GM12878 (cell line): ENCODE measurements around the gene PFN4.

Experiments used
- DPF2 ChIP-seq: fragments of 450-650 bp; IDR thresholded peaks from 2 replicates; pipeline ENCODE4 v1.6.1; 2017; ENCODE audit warnings: mild to moderate bottlenecking
- EZH2 ChIP-seq: IDR thresholded peaks from 2 replicates; pipeline ENCODE4 v1.6.1; 2012; ENCODE audit warnings: low read depth, mild to moderate bottlenecking, control low read depth, inconsistent platforms, low read length, borderline replicate concordance; ENCODE audit not compliant: control insufficient read depth
- FOXM1 ChIP-seq: IDR thresholded peaks from 2 replicates; pipeline ENCODE4 v1.6.1; 2012; ENCODE audit warnings: low read depth, mild to moderate bottlenecking, inconsistent platforms, low read length, moderate library complexity
- JUND ChIP-seq: IDR thresholded peaks from 2 replicates; pipeline ENCODE4 v1.6.1; 2012; ENCODE audit warnings: low read depth, mild to moderate bottlenecking, low read length, improper control_type of control experiment, moderate library complexity
- NR2C1 ChIP-seq: fragments of 450-650 bp; IDR thresholded peaks from 2 replicates; pipeline ENCODE4 v1.6.1; 2017; ENCODE audit warnings: antibody characterized with exemption, mild to moderate bottlenecking, moderate library complexity
- RBBP5 ChIP-seq: fragments of 200-600 bp; sonication (generic); conservative IDR thresholded peaks from 2 replicates; pipeline ENCODE4 v1.6.1; 2016
- RELA ChIP-seq: fragments of 450-650 bp; IDR thresholded peaks from 2 replicates; pipeline ENCODE4 v1.8.0; 2014; ENCODE audit warnings: borderline replicate concordance; ENCODE audit not compliant: partially characterized antibody
- YY1 ChIP-seq: IDR thresholded peaks from 2 replicates; pipeline ENCODE4 v1.6.1; 2011; ENCODE audit warnings: low read depth, mild to moderate bottlenecking, low read length
- ZZZ3 ChIP-seq: IDR thresholded peaks from 2 replicates; pipeline ENCODE4 v1.6.1; 2011; ENCODE audit warnings: low read depth; ENCODE audit not compliant: control insufficient read depth, insufficient read length
- TF ChIP-seq, protein P1 (sequence below): IDR thresholded peaks from 2 replicates; pipeline ENCODE4 v1.6.1; 2012; ENCODE audit warnings: low read depth, low read length, improper control_type of control experiment
- TF ChIP-seq, protein P2 (sequence below), 3 experiments: IDR thresholded peaks in 2 of 3; conservative IDR thresholded peaks in 1 of 3; 2 replicates each; pipeline ENCODE4 v1.5.1; 2011; ENCODE audit warnings: low read depth in 3 of 3, low read length in 3 of 3, mild to moderate bottlenecking in 3 of 3, control low read depth in 2 of 3, moderate library complexity in 2 of 3, inconsistent platforms in 1 of 3, mixed read lengths in 1 of 3; ENCODE audit not compliant: control insufficient read depth in 2 of 3, insufficient read depth in 1 of 3; ENCODE audit errors: extremely low read depth in 1 of 3
- TF ChIP-seq, protein P3 (sequence below): fragments of 450-650 bp; IDR thresholded peaks from 2 replicates; pipeline ENCODE4 v1.6.1; 2017; ENCODE audit warnings: mild to moderate bottlenecking

DNA sequence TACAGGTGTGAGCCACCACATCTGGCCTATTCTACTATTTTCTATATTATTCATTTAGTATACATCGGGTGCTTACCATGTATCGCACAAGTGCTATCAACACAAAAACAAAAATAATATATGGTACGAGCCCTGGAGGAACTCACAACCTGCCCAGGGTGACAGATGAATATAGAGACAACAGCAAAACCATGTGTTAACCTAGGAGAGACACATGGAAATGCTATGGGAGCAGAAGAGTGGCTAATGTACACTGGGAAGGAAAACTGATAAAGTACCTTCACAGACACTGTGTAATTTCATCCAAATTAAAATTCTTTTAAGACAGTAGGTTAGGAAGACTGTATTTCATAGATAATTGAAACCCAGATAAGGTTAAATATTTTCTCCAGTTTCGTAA lies 50.9 kb downstream of the PFN4 start:
- TF ChIP-seq YY1 (no peak), EZH2 (no peak), RELA (no peak), FOXM1 (no peak), DPF2 (no peak), NR2C1 (no peak), ZZZ3 (no peak), JUND (no peak), RBBP5 (no peak)
- TF ChIP-seq, protein P1, sequence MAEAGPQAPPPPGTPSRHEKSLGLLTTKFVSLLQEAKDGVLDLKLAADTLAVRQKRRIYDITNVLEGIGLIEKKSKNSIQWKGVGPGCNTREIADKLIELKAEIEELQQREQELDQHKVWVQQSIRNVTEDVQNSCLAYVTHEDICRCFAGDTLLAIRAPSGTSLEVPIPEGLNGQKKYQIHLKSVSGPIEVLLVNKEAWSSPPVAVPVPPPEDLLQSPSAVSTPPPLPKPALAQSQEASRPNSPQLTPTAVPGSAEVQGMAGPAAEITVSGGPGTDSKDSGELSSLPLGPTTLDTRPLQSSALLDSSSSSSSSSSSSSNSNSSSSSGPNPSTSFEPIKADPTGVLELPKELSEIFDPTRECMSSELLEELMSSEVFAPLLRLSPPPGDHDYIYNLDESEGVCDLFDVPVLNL = no peak
- TF ChIP-seq, protein P2, sequence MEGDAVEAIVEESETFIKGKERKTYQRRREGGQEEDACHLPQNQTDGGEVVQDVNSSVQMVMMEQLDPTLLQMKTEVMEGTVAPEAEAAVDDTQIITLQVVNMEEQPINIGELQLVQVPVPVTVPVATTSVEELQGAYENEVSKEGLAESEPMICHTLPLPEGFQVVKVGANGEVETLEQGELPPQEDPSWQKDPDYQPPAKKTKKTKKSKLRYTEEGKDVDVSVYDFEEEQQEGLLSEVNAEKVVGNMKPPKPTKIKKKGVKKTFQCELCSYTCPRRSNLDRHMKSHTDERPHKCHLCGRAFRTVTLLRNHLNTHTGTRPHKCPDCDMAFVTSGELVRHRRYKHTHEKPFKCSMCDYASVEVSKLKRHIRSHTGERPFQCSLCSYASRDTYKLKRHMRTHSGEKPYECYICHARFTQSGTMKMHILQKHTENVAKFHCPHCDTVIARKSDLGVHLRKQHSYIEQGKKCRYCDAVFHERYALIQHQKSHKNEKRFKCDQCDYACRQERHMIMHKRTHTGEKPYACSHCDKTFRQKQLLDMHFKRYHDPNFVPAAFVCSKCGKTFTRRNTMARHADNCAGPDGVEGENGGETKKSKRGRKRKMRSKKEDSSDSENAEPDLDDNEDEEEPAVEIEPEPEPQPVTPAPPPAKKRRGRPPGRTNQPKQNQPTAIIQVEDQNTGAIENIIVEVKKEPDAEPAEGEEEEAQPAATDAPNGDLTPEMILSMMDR (IDR thresholded peaks at IDR 0.05 in 2 of 3, conservative IDR thresholded peaks at IDR 0.05 in 1 of 3; ENCODE audit: control insufficient read depth in 2 of 3, extremely low read depth in 1 of 3, insufficient read depth in 1 of 3, low read depth in 3 of 3, low read length in 3 of 3) = no peak
- TF ChIP-seq, protein P3, sequence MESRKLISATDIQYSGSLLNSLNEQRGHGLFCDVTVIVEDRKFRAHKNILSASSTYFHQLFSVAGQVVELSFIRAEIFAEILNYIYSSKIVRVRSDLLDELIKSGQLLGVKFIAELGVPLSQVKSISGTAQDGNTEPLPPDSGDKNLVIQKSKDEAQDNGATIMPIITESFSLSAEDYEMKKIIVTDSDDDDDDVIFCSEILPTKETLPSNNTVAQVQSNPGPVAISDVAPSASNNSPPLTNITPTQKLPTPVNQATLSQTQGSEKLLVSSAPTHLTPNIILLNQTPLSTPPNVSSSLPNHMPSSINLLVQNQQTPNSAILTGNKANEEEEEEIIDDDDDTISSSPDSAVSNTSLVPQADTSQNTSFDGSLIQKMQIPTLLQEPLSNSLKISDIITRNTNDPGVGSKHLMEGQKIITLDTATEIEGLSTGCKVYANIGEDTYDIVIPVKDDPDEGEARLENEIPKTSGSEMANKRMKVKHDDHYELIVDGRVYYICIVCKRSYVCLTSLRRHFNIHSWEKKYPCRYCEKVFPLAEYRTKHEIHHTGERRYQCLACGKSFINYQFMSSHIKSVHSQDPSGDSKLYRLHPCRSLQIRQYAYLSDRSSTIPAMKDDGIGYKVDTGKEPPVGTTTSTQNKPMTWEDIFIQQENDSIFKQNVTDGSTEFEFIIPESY = no peak
